Loucy (cell line): ENCODE data around the gene SCN3B.
A peak's percentile ranks its signal among the peaks of the same experiment; 100 is the strongest.

Experiments used
- H2AFZ ChIP-seq: fragments of 200-600 bp; sonication (generic); 2 replicates; pipeline ENCODE4 v1.6.0; 2016; ENCODE audit warnings: antibody characterized with exemption, mild to moderate bottlenecking, low read length, moderate library complexity
- H3F3A ChIP-seq: fragments of 200-600 bp; 2 replicates; pipeline ENCODE4 v1.6.0; 2016; ENCODE audit warnings: antibody characterized with exemption, low read depth, mild to moderate bottlenecking
- H3K27me3 ChIP-seq: fragments of 200-600 bp; sonication (generic); 2 replicates; pipeline ENCODE4 v1.6.1; 2014; ENCODE audit warnings: low read length, mild to moderate bottlenecking; ENCODE audit not compliant: insufficient read depth, poor library complexity, severe bottlenecking
- H3K36me3 ChIP-seq: fragments of 200-600 bp; sonication (generic); 2 replicates; pipeline ENCODE4 v1.6.1; 2016; ENCODE audit warnings: low read length; ENCODE audit not compliant: insufficient read depth
- H3K4me1 ChIP-seq: fragments of 200-600 bp; sonication (generic); 2 replicates; pipeline ENCODE4 v1.5.1; 2014; ENCODE audit warnings: low read length, mild to moderate bottlenecking; ENCODE audit not compliant: insufficient read depth, poor library complexity, severe bottlenecking
- H3K4me2 ChIP-seq: fragments of 200-600 bp; sonication (generic); 2 replicates; pipeline ENCODE4 v1.6.0; 2014; ENCODE audit warnings: antibody characterized with exemption, low read length, low read depth, mild to moderate bottlenecking; ENCODE audit not compliant: poor library complexity, severe bottlenecking
- H3K4me3 ChIP-seq: fragments of 200-600 bp; sonication (generic); 2 replicates; pipeline ENCODE4 v1.5.1; 2014; ENCODE audit warnings: low read length, mild to moderate bottlenecking, mixed read lengths; ENCODE audit not compliant: poor library complexity, severe bottlenecking
- H3K79me2 ChIP-seq: fragments of 200-600 bp; sonication (generic); 2 replicates; pipeline ENCODE4 v1.6.1; 2014; ENCODE audit warnings: low read length; ENCODE audit not compliant: insufficient read depth
- H3K9ac ChIP-seq: fragments of 200-600 bp; sonication (generic); 2 replicates; pipeline ENCODE4 v1.6.0; 2014; ENCODE audit warnings: mild to moderate bottlenecking, low read depth, low read length, moderate library complexity; ENCODE audit not compliant: poor library complexity, severe bottlenecking
- H3K9me2 ChIP-seq: fragments of 200-600 bp; sonication (generic); replicated peaks from 2 replicates; pipeline ENCODE4 v1.6.1; 2016; ENCODE audit warnings: low read depth, low read length, mixed read lengths
- H3K9me3 ChIP-seq: fragments of 200-600 bp; sonication (generic); 2 replicates; pipeline ENCODE4 v1.6.1; 2014; ENCODE audit warnings: mild to moderate bottlenecking, antibody characterized with exemption, low read length, low read depth; ENCODE audit not compliant: insufficient read depth
- H4K20me1 ChIP-seq: fragments of 200-600 bp; sonication (generic); 2 replicates; pipeline ENCODE4 v1.6.0; 2014; ENCODE audit warnings: antibody characterized with exemption, low read length, mild to moderate bottlenecking; ENCODE audit not compliant: insufficient read depth, poor library complexity, severe bottlenecking
- EZH2phosphoT487 ChIP-seq: fragments of 200-600 bp; IDR thresholded peaks from 2 replicates; pipeline ENCODE4 v1.6.1; 2018; ENCODE audit warnings: antibody characterized with exemption, mild to moderate bottlenecking, moderate library complexity, borderline replicate concordance
- TF ChIP-seq, protein P1 (sequence below): fragments of 200-600 bp; sonication (generic); conservative IDR thresholded peaks from 2 replicates; pipeline ENCODE4 v1.5.1; 2014; ENCODE audit warnings: mild to moderate bottlenecking, antibody characterized with exemption, low read length

The SCN3B gene

DNA sequence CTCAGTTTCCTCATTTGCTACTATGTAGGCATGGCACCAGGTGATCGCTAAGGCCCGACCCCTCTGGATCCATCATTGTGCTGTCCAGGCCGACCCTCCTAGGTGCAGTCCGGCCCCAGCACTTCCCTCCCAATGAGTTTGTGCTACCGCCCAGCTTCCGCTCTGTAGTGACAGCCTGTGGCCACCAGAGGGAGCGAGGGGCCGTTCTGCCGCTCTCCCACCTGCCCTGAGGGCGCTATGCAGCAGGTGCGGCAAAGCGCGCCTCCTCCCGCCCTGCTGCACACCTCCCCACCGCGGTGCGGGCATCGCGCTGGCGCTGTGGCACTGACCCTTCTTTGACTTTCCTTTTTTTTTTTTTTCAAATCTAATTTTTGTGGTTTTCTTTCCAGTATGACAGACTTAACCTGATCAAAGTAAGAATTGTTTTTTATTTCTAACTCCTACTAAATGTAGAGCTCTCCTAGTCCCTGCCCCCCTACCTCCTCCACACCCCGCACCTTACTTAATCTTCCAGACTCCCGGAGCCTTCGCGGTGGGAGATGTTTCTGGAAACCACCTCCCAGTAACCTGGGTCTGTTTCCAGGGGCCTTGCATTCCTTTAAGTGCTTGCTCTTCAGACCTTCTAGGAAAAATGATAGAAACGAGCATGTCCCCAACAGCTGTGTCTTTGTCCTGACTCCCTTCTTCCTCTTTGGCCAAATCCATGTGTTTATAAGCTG is 73.7 kb downstream of the SCN3B start:
- Histone ChIP-seq H3K79me2 (no peaks in the 10 kb centered on the region), H3F3A (no peaks in the 10 kb centered on the region), H2AFZ (no peak overlapping the region), H3K9ac (no peak overlapping the region), H3K36me3 (peaks cover 42% of the 10 kb centered on the region; the same call in 1 of the 2 replicates), H4K20me1 (no peaks in the 10 kb centered on the region), H3K27me3 (no peaks in the 10 kb centered on the region), H3K4me2 (no peak overlapping the region), H3K9me3 (no peaks in the 10 kb centered on the region), H3K4me3 (no peak overlapping the region), H3K4me1 (peaks cover 8% of the 10 kb centered on the region), H3K9me2 (no peaks in the 10 kb centered on the region)
- no peak for TF ChIP-seq EZH2phosphoT487
- TF ChIP-seq, protein P1, sequence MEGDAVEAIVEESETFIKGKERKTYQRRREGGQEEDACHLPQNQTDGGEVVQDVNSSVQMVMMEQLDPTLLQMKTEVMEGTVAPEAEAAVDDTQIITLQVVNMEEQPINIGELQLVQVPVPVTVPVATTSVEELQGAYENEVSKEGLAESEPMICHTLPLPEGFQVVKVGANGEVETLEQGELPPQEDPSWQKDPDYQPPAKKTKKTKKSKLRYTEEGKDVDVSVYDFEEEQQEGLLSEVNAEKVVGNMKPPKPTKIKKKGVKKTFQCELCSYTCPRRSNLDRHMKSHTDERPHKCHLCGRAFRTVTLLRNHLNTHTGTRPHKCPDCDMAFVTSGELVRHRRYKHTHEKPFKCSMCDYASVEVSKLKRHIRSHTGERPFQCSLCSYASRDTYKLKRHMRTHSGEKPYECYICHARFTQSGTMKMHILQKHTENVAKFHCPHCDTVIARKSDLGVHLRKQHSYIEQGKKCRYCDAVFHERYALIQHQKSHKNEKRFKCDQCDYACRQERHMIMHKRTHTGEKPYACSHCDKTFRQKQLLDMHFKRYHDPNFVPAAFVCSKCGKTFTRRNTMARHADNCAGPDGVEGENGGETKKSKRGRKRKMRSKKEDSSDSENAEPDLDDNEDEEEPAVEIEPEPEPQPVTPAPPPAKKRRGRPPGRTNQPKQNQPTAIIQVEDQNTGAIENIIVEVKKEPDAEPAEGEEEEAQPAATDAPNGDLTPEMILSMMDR = peak; percentile 69

DNA sequence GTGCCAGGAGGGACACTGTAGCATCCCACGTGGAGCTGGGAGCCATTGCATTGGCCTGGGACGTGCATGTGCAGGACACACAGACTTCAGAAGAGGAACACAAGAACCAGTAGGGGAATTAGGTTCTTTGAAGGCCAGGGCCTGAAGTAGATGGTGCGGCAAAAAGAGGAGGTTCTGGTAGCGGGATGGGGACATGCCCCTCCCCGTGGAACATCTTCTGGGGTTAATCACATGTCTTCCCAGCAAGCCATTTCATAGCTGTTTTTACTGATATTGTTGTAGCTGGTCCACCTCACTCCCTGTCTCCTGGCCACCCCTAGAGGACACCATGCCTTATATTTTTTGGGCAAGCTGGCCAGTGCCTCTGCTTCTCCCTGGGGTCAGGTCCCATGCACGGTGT is 74.3 kb downstream of the SCN3B start:
- Histone ChIP-seq H3K27me3 (no peaks in the 10 kb centered on the region), H3K9me2 (no peaks in the 10 kb centered on the region), H3K4me1 (peaks cover 8% of the 10 kb centered on the region), H4K20me1 (no peaks in the 10 kb centered on the region), H2AFZ (no peak overlapping the region), H3F3A (no peaks in the 10 kb centered on the region), H3K79me2 (no peaks in the 10 kb centered on the region), H3K4me2 (no peak overlapping the region), H3K4me3 (no peak overlapping the region), H3K9ac (no peak overlapping the region), H3K36me3 (peaks cover 42% of the 10 kb centered on the region; the same call in 1 of the 2 replicates), H3K9me3 (no peaks in the 10 kb centered on the region)
- TF ChIP-seq, protein P1 = no peak
- no peak for TF ChIP-seq EZH2phosphoT487

DNA sequence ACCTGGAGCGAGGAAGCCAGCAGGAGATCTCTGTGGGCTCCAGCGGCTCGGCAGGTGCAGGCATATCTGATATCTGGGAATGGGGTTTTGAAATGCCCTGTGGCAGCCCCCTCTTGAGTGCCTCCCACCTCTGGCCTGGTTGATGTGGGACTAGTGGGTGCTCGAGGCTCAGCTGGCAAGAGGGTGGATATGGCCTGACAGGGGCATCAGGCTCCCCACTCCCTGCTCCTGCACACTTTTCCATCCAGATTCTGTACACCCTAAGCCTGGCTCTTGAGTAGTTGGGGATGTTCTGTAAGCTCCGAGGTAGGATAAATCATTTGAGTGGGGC is 75.0 kb downstream of the SCN3B start:
- no peaks in the 10 kb centered on the region for H3K79me2 ChIP-seq
- no peak for TF ChIP-seq EZH2phosphoT487
- TF ChIP-seq, protein P1 = no peak

More for the DNA sequence above, 75.0 kb downstream of the SCN3B start:
- Histone ChIP-seq H3K9me2 (no peaks in the 10 kb centered on the region), H3K4me3 (no peak overlapping the region), H3K27me3 (no peaks in the 10 kb centered on the region), H3F3A (no peaks in the 10 kb centered on the region), H3K9ac (no peak overlapping the region), H4K20me1 (no peaks in the 10 kb centered on the region), H3K4me2 (no peak overlapping the region), H2AFZ (no peak overlapping the region), H3K36me3 (peaks cover 42% of the 10 kb centered on the region; the same call in 1 of the 2 replicates), H3K9me3 (no peaks in the 10 kb centered on the region), H3K4me1 (peaks cover 8% of the 10 kb centered on the region)
